NCI-H524 (cell line): ENCODE data around the gene NUDT8.
"Not testable (repeated sequence)": the region's sequence is repeated elsewhere in the genome, so short reads cannot be mapped to it uniquely, and the experiment has no call there.

ENCODE experiments used
- DNase-seq, 2 experiments: peaks; one replicate each; lab custom pipeline; 2025; lab: John Stamatoyannopoulos, UW

Gene NUDT8

GRCh38 chr11:67641338-67642172 lies 11.8 kb upstream of the NUDT8 start:
- DNase-seq = no peak

- DNase-seq = no peak
Measured at GRCh38 chr11:67640758-67641337, 11.1 kb upstream of the NUDT8 start.

GRCh38 chr11:67640021-67640757 lies 10.5 kb upstream of the NUDT8 start:
- peak in 1 of 2 experiments; percentile 7 for DNase-seq

GRCh38 chr11:67639438-67639859 lies 9.7 kb upstream of the NUDT8 start, which contains the start of gene TBX10:
Gene TBX10 (minus strand): TSS chr11:67639763. CDS start chr11:67639472, 291 bp downstream.
- no peak for DNase-seq

GRCh38 chr11:67638535-67639437 lies 9.0 kb upstream of the NUDT8 start:
- DNase-seq = no peak

- not testable (repeated sequence) for DNase-seq
Measured at GRCh38 chr11:67637441-67637840, 7.7 kb upstream of the NUDT8 start.

- no peak for DNase-seq
Measured at GRCh38 chr11:67636962-67637361, 7.2 kb upstream of the NUDT8 start.

GRCh38 chr11:67635231-67635521 lies 5.4 kb upstream of the NUDT8 start:
- DNase-seq = no peak

GRCh38 chr11:67634366-67635230 lies 4.9 kb upstream of the NUDT8 start:
- DNase-seq = no peak

- DNase-seq = no peak
Measured at GRCh38 chr11:67633758-67634365, 4.1 kb upstream of the NUDT8 start.

GRCh38 chr11:67632982-67633755 lies 3.4 kb upstream of the NUDT8 start:
- DNase-seq = no peak

GRCh38 chr11:67632175-67632981 lies 2.6 kb upstream of the NUDT8 start:
- DNase-seq = no peak

- no peak for DNase-seq
Measured at GRCh38 chr11:67631853-67632174, 2.1 kb upstream of the NUDT8 start.

- no peak for DNase-seq
Measured at GRCh38 chr11:67631411-67631810, 1.7 kb upstream of the NUDT8 start.

GRCh38 chr11:67630943-67631331 lies 1.2 kb upstream of the NUDT8 start:
- no peak for DNase-seq

GRCh38 chr11:67630228-67630942 lies 648 bp upstream of the NUDT8 start:
- DNase-seq = peak; percentile 73 to 93

GRCh38 chr11:67628710-67629385 lies 889 bp downstream of the NUDT8 start:
- DNase-seq = no peak
